ENCODE results near the gene ZNF101.

Gene ZNF101

DNA sequence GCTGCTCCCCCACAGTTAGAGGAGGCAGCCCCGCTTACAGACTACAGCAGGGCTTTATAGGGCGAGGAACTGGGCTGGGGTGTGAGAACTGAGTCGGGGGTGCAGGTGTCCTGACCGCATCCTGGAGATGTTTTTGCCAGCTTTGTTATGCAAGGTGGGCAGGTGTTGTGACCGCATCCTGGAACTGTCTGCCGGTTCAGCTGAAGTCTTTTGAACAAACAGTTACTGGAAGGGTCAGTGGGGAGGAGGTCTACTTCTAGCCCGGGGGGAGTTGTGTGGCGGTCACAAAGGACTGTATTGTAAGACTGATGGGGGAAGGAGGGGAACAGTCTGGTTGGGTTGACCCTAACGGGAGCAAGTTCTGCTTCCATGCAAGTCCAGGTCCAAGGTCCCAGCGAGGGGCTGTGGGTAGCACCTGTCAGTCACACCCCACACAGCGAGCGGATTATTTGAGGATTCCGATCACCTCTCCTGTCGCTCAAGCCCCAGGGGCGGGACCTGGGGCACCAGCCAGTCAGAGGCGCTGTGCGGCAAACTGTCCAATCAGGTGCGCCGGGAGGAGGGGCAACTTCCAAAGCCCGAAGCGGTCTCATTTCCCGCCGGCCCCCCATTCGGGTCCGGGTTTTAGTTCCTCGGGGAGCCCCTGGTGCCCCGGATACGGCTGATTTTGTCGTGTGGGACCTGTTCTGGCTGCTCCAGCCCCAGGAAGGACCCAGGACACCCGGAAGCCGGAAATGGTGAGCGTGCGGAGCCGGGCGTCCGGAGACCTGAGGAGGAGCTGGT lies at the start of gene ZNF101:
Gene ZNF101, plus strand, starts transcription at position 610 of the 783 bp plus-strand sequence. Its CDS starts 125 bp downstream, at position 735.
- peak; percentile 94 for DNase-seq (ENCODE audit: low read depth)

GRCh38 chr19:19619181-19619848 lies 49.3 kb upstream of the ZNF101 start:
- no peak for DNase-seq (ENCODE audit: low read depth)

- DNase-seq (ENCODE audit: low read depth) = no peak
Observed at GRCh38 chr19:19619849-19620210, 48.8 kb upstream of the ZNF101 start.

DNA sequence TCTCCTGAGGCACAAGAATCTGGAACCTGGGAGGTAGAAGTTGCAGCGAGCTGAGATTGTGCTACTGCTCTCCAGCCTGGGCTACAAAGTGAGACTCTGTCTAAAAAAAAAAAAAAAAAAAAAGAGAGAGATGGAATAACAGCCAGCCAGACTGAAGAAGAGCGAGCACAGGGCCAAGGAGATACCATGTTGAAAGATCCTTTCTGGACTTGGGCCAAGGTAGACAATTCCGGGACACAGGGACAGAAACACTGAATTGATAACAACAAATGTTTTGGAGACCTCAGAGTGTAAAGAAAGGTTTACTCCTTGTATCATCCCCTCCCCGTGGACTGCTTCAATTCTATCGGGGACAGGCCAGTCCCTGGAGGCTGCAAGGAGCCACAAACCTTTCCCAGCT lies 45.3 kb upstream of the ZNF101 start:
- no peak for DNase-seq (ENCODE audit: low read depth)

- no peak for DNase-seq (ENCODE audit: low read depth)
Observed at GRCh38 chr19:19624032-19624570, 44.5 kb upstream of the ZNF101 start.

DNA sequence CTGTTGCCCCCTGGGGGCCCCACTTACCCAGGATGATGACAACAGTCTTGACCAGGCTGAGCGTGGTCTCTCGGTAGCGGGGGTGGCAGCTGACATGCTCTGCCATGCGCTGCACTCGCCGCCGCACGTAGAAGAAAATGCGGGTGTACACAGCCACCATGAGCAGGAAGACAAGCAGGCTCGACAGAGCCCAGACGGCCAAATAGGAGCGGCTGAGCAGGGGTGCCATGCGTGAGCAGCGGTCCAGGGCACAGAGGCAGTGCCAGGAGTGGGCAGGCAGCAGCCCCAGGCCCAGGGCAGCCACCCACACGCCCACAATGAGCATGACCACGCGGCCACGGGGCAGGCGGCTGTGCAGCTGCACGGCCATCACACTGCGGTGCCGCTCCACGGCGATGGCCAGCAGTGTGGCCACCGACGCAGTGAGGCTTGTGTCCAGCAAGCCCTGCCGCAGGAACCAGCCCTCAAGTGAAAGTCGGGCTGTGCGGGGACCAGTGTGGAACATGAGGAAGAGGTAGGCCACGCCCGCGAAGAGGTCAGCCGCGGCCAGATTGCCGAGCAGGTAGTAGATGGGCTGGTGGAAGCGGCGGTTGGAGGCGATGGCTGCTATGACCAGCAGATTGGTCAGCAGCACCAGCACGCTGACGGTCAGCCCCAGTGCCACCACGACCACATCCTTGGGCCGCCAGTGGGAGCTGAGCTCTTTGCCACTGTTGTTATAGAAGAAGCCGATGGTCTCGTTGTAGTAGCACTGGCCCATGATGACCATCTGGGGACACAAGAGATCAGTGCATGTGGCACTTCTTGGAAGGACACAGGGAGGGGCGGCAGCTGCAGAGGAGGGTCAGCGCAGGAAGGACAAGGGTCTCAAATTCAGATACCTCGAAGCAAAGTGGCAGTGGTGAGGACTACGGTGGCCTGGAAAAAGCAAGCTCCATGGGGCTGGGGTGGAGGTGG lies 41.8 kb upstream of the ZNF101 start:
- DNase-seq (ENCODE audit: low read depth) = no peak

- peak; percentile 66 for DNase-seq (ENCODE audit: low read depth)
Observed at GRCh38 chr19:19627621-19628500, 40.8 kb upstream of the ZNF101 start, which contains the start of gene LPAR2. TSS of gene LPAR2 (minus strand) at chr19:19628220. CDS start at chr19:19627275, 945 bp downstream.

DNA sequence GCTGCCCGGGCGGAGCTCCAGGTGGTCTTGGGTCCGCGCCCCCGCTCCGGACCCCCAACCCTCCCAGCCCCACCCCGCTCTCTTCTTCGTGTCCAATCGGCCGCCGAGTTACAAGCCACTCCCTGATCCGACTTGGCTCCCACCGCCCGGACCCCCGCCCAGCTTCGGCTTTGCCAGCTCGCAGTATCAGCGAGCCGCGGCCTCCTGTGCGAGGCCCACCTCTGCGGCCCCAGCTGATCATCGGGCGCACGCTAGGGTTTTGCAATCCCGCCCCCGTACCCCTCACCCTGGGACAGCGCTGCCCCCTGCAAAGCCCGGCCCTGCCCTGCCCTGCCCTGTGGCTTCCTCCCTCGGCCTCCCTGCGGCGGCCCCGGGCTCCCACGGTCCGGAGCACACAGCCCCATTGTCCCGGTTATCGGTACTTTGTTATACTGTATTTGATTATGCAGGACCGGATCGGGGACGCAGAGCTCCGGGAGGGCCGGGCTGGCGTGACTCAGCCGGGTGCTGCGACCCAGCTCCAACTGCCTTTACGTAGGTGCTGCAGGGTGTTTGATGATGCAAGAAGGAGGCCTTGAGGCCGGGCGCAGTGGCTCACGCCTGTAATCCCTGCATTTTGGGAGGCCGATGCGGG lies 40.0 kb upstream of the ZNF101 start:
- DNase-seq (ENCODE audit: low read depth) = peak; percentile 38

DNA sequence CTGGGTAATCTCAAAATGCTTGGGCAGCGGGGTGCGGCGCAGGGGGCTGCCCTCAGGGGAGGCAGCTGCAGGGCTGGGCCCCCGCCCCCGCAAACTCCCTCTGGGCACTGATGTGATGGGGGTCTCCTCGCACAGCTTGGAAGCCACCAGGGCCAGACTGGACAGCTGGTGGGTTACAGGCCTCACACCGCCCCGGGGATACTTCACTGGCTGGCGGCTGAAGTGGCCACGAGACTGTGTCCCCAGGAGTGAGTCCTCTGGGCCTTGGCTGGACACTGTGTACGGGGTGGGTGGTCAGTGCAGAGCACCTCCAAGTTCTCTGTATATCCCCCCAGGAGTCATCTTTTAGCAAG lies 38.6 kb upstream of the ZNF101 start:
- no peak for DNase-seq (ENCODE audit: low read depth)

- DNase-seq (ENCODE audit: low read depth) = no peak
Observed at GRCh38 chr19:19630426-19630825, 38.2 kb upstream of the ZNF101 start.

DNA sequence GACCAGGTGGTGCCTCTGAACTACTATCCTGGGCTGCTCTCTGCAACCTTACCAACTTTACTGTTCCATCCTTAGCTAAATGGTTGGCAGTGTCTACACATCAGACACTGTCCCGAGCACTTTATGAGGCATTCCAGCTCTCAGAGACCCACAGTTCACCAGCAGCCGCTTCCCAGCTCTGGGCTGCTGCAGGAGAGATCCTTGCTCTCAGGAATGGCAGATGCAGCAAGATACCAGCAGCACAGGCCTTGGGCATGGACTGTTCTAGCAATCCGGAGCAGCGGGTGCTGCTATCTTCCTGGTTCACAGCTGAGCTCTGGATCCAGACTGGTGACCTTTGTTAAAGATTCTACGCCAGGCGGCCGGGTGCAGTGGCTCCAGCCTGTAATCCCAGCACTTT lies 37.3 kb upstream of the ZNF101 start:
- DNase-seq (ENCODE audit: low read depth) = no peak

- no peak for DNase-seq (ENCODE audit: low read depth)
Observed at GRCh38 chr19:19632661-19633060, 36.0 kb upstream of the ZNF101 start.

GRCh38 chr19:19633711-19634515 lies 34.7 kb upstream of the ZNF101 start:
- DNase-seq (ENCODE audit: low read depth) = no peak

DNA sequence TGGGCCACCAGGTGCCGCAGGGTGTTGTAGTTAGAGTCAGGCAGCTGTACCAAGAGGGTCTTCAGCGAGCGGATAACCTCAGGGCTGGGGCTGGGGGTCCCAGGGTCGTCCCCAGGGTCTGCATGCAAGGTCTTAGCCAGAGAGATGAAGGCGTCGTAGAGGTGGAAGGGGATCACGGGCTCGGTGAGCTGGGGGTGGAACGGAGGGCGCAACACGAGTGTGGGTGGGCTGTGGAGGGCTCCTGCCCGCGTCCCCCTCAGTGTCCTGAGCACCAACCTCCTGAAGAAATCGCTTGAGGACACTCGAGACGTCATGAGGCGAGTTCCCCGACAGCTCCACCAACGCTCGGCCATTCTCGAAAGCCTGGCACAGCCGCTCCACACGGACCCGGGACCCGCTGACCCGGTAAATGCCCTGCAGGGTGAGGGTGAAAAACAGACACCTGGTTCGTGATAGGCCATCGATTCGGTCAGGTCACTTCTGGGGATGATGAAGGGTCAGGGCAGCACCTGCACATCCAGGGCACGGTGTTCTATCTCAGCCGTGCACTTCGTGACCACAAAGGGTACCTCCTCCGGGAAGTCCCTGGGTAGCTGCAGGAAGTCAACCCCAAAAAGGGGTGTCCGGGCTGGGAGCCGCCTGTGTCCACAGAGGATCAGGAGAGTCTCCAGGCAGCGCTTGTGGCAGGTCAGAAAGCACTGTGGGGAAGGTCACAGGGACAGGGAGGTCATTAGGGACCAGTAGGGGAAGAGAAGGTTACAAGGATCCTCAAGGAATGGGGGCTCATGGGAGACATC lies 33.9 kb upstream of the ZNF101 start:
- no peak for DNase-seq (ENCODE audit: low read depth)

GRCh38 chr19:19635313-19635702 lies 33.3 kb upstream of the ZNF101 start:
- DNase-seq (ENCODE audit: low read depth) = no peak

DNA sequence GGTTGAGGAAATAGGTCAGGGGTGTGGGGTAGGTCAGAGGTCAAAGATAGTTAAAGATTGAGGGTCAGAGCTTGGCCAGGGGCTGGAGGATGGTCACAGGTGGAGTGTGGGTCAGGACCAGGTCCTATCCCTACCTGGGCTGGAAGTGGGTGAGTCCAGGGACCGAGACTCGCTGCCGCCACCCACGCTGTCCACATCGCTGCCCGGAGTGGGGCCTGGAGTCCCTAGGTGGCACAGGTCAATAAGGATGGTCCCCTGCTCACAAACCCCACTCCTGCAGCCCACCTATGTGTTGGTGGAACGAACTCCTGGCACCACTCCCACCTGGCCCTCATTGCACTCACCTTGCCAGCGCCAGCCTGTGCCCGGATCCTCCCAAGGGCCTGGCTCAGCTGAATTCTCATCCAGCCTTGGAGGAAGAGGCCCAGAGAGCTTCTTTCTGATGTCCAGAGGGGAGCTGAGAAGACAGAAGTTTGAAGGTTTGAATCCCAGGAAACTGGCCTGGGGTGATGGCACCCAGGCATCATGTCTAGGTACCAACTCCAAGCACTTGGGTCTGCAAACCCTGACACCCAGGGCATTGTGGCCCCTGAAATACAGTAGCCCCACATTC lies 32.0 kb upstream of the ZNF101 start:
- no peak for DNase-seq (ENCODE audit: low read depth)

DNA sequence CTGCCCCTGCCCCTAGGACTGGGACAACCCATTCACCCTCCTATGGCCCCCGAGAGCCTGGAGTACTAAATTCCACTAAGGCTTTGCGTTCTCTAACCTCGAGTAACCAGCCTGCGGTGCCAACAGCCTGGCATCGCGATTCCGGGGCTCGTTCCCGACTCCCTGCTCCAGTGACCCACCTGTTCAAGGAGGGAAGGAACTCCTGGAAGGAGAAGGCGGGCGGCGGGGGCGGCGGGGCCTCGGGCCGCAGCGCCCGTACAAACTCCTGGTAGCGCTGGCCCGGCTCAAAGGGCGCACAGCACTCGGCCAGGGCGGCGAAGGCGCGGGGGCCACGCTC lies 31.5 kb upstream of the ZNF101 start:
- DNase-seq (ENCODE audit: low read depth) = no peak

DNA sequence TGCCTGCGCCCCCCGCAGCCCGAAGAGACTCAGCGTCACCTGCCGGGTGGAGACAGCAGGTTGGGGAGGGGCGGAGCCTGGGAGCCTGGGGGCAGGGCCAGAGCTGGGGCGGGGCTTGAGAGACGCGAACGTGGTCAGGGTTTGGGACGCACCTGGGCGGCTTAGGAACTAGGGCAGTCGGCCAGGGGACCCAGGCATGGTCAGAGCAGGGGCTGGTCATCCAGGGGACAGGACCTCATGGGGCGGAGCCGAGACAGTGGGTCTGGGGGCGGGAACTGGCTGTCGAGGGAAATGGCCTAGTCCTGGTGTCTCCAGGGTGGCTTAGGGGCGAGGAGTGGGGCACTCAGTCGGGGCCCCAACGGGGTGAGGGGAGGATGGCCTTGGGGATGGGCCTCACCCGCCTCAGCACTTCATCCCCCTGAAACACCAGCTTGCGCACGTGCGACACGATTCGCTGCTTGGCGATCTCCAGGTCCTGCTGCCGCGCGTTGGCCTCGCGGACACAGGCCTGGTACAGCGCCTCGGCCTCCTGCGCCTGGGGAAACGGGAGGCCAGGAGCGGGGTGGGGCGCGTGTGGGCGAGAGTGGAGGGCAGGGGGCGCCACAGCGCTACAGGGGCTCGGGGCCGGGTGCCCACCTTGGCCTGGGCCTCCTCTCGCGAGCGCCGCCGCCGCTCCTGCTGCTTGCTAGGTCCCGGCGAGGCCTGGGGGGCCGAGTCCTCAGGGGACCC lies 31.0 kb upstream of the ZNF101 start:
- DNase-seq (ENCODE audit: low read depth) = no peak
